ENCODE measurements around the gene KSR2. TPM values are rescaled to one million over a fixed set of nuclear protein-coding genes. Genes with fewer than 3 reads are reported as not detected.

The KSR2 gene
- total and polyA plus RNA-seq, 2 of the 4 experiments (the other 2 are of a cell fraction): not detected

DNA sequence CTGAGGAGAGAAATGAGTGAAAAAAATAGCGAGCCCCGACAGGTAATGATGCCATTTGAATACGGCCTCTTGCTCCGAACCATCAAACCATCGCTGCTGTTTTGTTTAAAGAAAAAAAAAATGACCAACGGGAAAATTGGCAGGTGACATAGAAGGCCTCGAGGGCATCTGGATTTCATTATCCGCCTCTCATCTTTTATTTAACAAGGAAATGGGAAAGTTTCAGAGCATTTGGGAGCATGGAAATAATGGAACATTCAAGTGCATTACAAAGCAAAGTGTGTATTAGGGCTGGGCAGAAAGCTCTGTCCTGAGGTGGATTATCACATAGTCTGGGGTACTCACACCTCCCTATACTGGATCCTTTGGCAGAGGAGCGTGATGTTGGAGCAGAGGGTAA is 258.7 kb downstream of the KSR2 start:
- Histone ChIP-seq H3K18ac (ENCODE audit: low read depth, low read length) (no peak overlapping the region), H2BK120ac (ENCODE audit: low read depth, low read length) (no peak overlapping the region), H3K4me2 (ENCODE audit: low read depth, low read length) (no peak overlapping the region), H4K5ac (ENCODE audit: low read depth, low read length) (no peak overlapping the region), H3K14ac (replicated peaks; ENCODE audit: low read depth, low read length) (no peak overlapping the region), H4K91ac (ENCODE audit: insufficient read depth, low read depth, low read length) (no peak overlapping the region), H3K9me1 (ENCODE audit: insufficient read depth, low read length) (no peaks in the 10 kb centered on the region), H3K23ac (ENCODE audit: low read depth, low read length) (no peak overlapping the region), H3K9ac (ENCODE audit: low read depth, low read length) (no peak overlapping the region), H3K79me1 (ENCODE audit: low read depth in 1 of 2, low read length in 2 of 2) (no peaks in the 10 kb centered on the region), H3K4ac (ENCODE audit: low read depth, low read length) (no peak overlapping the region), H3K27me3 (ENCODE audit: control insufficient read depth, insufficient read depth, low read length) (no peaks in the 10 kb centered on the region), H2AK5ac (ENCODE audit: low read depth, low read length) (no peak overlapping the region), H3K56ac (ENCODE audit: extremely low read depth, insufficient read depth, low read length) (no peak overlapping the region), H2BK15ac (ENCODE audit: low read depth, low read length) (no peak overlapping the region), H3K4me1 (ENCODE audit: control insufficient read depth, insufficient read depth, low read length) (no peaks in the 10 kb centered on the region), H2BK20ac (ENCODE audit: low read depth, low read length) (no peak overlapping the region), H2AK9ac (replicated peaks; ENCODE audit: low read depth, low read length, poor library complexity) (no peak overlapping the region), H2AFZ (replicated peaks; ENCODE audit: low read length, poor library complexity) (no peak overlapping the region), H3K4me3 (ENCODE audit: insufficient read depth, low read depth, low read length) (no peak overlapping the region), H4K20me1 (ENCODE audit: insufficient read depth, low read length) (no peaks in the 10 kb centered on the region), H3K36me3 (ENCODE audit: control insufficient read depth, insufficient read depth, low read length) (no peaks in the 10 kb centered on the region), H3K27ac (ENCODE audit: insufficient read depth, low read length) (no peak overlapping the region), H3K9me3 (ENCODE audit: control insufficient read depth, insufficient read depth, low read length) (peaks cover 47% of the 10 kb centered on the region), H4K8ac (ENCODE audit: low read depth in 2 of 2, low read length in 2 of 2) (no peak overlapping the region), H2BK5ac (ENCODE audit: low read depth, low read length, poor library complexity, severe bottlenecking) (no peak overlapping the region)
- in situ Hi-C loops (cut with MboI; ENCODE audit: low sequenced_read_pairs) (no loop called here), intact Hi-C loops (cut with micrococcal nuclease) (no loop called here), dilution Hi-C loops (cut with HindIII; ENCODE audit: low sequenced_read_pairs, unreplicated experiment) (no loop called here)
- 60% methylated on average over 1 of the region's 9 CpGs; no CpG with 5 or more reads in 1 of the 2 experiments for WGBS, 2 experiments (ENCODE audit: extremely low coverage in 2 of 2, insufficient read length in 1 of 2)
- no TSS peak for BruUV-seq (replicated peaks)
- TF ChIP-seq MAFK (IDR thresholded peaks at IDR 0.05; ENCODE audit: low read depth, low read length) (no peak), NFE2L2 (IDR thresholded peaks at IDR 0.05; ENCODE audit: low read depth, low read length) (no peak), POLR2A (IDR thresholded peaks at IDR 0.05; ENCODE audit: low read depth, low read length) (no peak), RCOR1 (IDR thresholded peaks at IDR 0.05; ENCODE audit: insufficient replicate concordance, low read length) (no peak), RFX5 (IDR thresholded peaks at IDR 0.05; ENCODE audit: low read depth, low read length) (no peak), RAD21 (IDR thresholded peaks at IDR 0.05; ENCODE audit: low read length) (no peak), MXI1 (IDR thresholded peaks at IDR 0.05; ENCODE audit: borderline replicate concordance, low read depth, low read length) (no peak), MAZ (IDR thresholded peaks at IDR 0.05; ENCODE audit: borderline replicate concordance, low read depth, low read length) (no peak)
- TF ChIP-seq, protein P1, sequence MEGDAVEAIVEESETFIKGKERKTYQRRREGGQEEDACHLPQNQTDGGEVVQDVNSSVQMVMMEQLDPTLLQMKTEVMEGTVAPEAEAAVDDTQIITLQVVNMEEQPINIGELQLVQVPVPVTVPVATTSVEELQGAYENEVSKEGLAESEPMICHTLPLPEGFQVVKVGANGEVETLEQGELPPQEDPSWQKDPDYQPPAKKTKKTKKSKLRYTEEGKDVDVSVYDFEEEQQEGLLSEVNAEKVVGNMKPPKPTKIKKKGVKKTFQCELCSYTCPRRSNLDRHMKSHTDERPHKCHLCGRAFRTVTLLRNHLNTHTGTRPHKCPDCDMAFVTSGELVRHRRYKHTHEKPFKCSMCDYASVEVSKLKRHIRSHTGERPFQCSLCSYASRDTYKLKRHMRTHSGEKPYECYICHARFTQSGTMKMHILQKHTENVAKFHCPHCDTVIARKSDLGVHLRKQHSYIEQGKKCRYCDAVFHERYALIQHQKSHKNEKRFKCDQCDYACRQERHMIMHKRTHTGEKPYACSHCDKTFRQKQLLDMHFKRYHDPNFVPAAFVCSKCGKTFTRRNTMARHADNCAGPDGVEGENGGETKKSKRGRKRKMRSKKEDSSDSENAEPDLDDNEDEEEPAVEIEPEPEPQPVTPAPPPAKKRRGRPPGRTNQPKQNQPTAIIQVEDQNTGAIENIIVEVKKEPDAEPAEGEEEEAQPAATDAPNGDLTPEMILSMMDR (conservative IDR thresholded peaks at IDR 0.05; ENCODE audit: low read depth, low read length): no peak
- CTCF ChIA-PET: no interaction called here
- DNase-seq: no peak
- POLR2A ChIA-PET (ENCODE audit: unreplicated experiment): no interaction called here
- no peak for ATAC-seq (ENCODE audit: low read depth)

Data from IMR-90 (cell line).